Fibroblast of the conjunctiva (primary cell): ENCODE data around the gene DTL.

Source experiments
- DNase-seq: peaks from one replicate; pipeline ENCODE4 v3.0.0-alpha.2; 2010; ENCODE audit warnings: low read depth

DTL gene

GRCh38 chr1:212037900-212038299, 2.4 kb downstream of the DTL start:
- no peak for DNase-seq

GRCh38 chr1:212039622-212040021, 4.1 kb downstream of the DTL start:
- DNase-seq: no peak

GRCh38 chr1:212040629-212041412, 5.3 kb downstream of the DTL start:
- no peak for DNase-seq

- no peak for DNase-seq
Observed at GRCh38 chr1:212042436-212042835, 6.9 kb downstream of the DTL start.

DNA sequence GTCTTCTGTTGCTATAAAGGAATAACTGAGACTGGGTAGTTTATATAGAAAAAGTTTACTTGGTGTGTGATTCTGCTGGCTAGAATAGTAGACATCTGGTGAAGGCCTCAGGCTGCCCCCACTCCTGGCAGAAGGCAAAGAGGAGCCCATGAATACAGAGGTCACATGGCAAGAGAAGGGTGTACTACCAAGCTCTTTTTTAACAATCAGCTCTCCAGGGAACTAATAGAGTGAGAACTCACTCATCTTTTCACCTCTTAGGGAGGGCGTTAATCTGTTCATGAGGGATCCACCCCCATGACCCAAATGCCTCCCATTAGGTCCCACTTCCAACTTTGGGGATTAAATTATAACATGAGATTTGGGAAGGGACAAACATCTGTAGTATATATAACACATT, 9.3 kb downstream of the DTL start:
- DNase-seq: no peak

DNA sequence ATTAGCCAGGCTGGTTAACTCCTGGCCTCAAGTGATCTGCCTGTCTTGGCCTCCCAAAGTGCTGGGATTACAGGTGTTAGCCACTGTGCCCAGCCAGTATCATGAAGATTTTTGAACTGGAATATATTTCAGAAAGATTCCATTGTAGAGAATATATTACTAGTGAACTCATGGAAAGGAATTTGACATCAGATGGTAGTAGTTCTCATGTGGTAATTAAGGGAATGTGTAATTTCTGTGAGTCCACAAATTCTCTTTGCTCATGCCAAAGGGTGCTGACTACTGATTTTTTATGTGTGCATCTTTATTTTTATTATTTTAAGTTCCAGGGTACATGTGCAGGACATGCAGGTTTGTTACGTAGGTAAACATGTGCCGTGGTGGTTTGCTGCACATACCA, 10.4 kb downstream of the DTL start:
- no peak for DNase-seq

DNA sequence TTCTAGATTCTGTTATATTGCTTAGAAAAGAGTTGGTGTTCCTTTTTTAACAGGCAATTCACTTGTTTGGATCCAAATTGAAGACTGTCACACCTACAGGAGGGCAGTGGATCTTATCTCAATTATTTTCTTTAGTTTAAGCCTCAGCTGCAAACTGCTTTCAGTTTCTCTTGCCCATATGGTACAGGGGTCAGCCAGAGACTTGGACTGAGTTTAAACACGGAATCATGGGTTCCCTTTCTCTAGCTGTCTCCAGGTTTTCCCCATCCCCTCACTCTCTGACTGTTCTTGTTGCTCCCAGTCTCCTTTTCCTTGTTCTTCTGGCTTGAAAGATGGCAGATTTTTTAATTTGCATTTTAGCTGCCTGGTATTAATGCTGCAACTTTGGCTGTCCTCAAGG, 18.4 kb downstream of the DTL start:
- DNase-seq: no peak

- no peak for DNase-seq
Observed at GRCh38 chr1:212055333-212055732, 19.8 kb downstream of the DTL start.

DNA sequence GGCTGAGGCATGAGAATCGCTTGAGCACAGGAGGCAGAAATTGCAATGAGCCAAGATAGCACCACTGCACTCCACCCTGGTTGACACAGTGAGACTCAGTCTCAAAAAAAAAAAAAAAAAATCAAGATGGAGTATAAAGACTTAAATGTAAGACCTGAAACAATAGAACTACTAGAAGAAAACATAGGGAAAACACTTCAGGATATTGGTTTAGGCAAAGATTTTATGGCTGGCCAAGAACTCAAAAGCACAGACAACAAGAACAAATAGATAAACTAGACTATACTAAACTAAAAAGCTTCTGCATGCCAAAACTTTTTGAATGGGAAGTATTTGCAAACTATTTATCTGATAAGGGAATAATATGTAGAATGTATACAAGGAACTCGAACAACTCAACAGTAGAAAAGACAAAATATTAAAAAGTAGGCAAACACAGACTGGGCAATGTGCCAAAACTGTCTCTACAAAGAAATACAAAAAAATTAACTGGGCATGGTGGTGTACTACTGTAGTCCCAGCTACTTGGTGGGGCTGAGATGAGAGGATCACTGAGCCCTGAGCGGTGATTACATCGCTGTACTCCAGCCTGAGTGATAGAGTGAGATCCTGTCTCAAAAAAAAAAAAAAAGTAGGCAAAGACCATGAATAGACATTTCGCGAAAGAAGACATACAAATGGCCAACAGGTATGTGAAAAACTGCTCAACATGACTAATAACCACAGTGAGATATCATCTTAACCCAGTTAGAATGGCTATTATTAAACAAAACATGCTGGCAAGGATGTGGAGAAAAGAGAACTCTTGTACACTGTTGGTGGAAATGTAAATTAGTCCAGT, 25.3 kb downstream of the DTL start:
- DNase-seq: no peak

GRCh38 chr1:212062832-212063438, 27.4 kb downstream of the DTL start:
- DNase-seq: peak; percentile 27

- no peak for DNase-seq
Observed at GRCh38 chr1:212067787-212068186, 32.2 kb downstream of the DTL start.

GRCh38 chr1:212070720-212071302, 35.3 kb downstream of the DTL start:
- peak; percentile 43 for DNase-seq

GRCh38 chr1:212072047-212072446, 36.5 kb downstream of the DTL start:
- no peak for DNase-seq

DNA sequence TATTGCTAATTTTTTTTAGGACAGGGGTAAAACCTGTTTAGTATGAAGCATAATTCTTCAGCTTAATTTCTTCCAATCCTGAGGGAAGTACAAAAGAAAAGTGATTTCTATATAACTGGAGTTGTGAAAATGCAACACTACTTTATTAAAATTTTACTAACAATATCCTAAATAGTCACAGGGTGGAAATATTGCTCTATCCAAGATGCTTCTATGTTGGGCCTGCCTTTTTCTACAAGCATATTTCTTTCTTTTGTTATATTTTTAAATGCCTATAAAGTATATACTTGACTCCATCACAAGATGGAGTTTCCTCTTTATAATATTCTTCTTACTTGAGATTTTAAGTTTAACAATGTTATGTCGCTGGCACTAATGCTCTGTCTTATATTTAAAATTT, 37.9 kb downstream of the DTL start:
- no peak for DNase-seq

DNA sequence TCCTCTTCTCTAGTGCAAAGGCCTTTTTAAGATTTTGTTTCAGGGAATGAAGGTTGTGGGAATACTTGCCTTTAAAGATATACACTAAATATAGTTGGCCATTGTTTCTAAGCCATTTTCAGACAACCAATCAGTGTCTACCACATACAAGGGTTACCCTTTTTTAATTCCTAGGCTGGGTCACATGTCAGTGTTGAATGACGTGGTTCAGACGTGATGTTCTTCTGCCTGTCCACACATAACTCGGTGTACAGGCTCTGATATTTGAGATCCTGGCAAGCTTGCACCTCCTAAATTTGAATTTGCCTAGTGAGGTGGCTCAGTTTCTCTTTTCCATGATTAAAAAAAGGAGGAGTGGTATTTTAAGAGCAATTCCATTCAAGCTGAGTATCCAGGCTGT, 38.8 kb downstream of the DTL start:
- no peak for DNase-seq

GRCh38 chr1:212074856-212075255, 39.3 kb downstream of the DTL start:
- no peak for DNase-seq

- DNase-seq: no peak
Observed at GRCh38 chr1:212077028-212077427, 41.5 kb downstream of the DTL start.

- no peak for DNase-seq
Observed at GRCh38 chr1:212078826-212079225, 43.3 kb downstream of the DTL start.

DNA sequence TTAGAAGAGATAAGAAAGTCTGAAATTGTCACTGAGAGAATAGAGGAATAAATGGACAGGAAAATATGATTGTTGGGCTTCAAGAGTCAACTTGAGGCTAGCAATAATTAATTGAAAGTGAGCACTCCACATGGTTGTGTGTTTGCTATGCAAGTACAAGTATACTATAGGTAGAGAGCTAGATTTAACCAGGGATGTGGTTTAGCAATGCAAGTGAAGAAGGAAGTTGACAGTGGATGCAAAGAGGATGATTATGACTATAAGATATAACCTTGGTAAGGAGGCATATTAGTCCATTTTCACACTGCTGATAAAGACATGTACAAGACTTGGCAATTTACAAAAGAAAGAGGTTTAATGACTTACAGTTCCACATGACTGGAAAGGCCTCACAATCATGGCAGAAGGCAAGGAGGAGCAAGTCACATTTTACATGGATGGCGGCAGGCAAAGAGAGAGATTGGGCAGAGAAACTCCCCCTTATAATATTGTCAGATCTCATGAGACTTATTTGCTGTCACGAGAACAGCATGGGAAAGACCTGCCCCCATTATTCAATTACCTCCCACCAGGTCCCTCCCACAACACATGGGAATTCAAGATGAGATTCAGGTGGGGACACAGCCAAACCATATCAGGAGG, 47.3 kb downstream of the DTL start:
- DNase-seq: no peak

GRCh38 chr1:212089560-212090163, 54.1 kb downstream of the DTL start:
- no peak for DNase-seq

DNA sequence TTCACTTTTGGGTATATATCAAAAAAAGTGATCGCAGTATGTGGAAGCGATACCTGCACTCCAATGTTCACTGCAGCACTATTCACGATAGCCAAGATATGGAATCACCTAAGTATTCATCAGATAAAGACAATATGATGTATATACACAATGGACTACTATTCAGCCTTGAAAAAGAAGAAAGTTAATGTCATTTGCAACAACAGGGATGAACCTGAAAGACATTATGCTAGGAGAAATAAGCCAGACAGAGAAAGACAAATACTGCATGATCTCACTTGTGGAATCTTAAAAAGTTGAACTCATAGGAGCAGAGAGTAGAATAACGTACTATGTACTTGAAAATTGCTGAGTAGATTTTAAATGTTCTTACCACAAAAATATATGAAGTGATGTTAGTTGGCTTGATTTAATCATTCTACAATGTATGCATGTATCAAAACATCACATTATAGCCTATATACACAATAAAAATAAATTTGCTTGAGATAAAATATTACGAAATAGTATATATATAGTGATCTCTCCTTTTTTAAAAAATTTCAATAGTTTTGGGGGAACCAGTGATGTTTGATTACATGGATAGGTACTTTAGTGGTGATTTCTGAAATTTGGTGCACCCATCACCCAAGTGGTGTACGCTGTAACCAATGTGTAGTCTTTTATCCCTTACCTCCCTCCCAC, 56.0 kb downstream of the DTL start:
- no peak for DNase-seq
